Measurements from ENCODE around the gene FBRSL1. TPM values are rescaled to one million over a fixed set of nuclear protein-coding genes. Genes with fewer than 3 reads are reported as not detected.

FBRSL1 gene
- total and polyA plus RNA-seq, 9 of the 15 experiments (the other 6 are each of a cell fraction or from before 2014, with no cell fraction given): 0.24 to 129 (median 7.3) TPM

DNA sequence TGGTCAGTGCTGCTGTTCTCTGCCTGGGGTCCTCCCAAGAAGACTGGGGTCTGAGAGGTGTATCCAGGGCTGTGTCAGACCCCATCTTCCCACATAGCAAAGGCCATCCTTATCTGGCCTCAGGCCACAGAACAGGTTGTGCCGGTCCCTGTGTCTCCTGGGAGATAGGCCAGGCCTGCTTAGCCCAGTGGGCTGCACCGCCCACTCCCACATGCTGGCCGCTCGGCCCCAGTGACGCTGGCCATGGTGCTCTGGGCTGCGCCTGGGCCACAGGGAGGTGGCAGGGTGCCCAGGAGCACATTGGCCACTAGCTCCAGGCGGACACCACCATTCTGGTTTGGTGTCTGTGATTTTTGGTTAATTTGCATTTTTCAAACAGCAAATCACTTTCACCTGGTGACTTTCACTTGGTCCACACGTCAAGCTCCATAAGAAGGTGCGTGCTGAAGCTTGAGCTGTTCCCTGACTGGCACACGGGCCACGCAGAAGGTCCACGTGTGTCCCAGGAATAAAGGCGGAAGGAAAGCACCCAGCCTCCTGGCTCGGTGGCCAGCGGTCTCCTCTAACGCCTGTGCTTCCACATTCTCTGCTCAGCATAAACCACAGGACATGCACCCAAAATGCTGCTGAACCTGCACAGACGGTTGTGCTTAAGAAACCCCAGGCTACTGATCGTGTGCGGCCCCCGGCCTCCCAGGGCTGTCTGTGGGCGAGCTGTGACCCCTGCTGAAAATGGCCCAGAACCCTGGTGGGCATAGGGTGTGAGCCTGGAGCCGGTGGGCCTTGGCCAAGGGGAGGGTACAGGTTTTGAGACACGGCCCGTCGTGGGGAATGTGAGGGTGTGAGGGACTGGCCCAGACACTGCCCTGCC is 4.6 kb downstream of the FBRSL1 start (continued):
- TF ChIP-seq, protein P1, sequence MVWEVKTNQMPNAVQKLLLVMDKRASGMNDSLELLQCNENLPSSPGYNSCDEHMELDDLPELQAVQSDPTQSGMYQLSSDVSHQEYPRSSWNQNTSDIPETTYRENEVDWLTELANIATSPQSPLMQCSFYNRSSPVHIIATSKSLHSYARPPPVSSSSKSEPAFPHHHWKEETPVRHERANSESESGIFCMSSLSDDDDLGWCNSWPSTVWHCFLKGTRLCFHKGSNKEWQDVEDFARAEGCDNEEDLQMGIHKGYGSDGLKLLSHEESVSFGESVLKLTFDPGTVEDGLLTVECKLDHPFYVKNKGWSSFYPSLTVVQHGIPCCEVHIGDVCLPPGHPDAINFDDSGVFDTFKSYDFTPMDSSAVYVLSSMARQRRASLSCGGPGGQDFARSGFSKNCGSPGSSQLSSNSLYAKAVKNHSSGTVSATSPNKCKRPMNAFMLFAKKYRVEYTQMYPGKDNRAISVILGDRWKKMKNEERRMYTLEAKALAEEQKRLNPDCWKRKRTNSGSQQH (CRISPR knock-in tag; IDR thresholded peaks at IDR 0.05): no peak
- TF ChIP-seq SRSF1 (IDR thresholded peaks at IDR 0.05; ENCODE audit: low read depth, low read length): no peak
- peak; percentile 82; the same call in 1 of the 2 replicates for TF ChIP-seq NCOR1 (IDR thresholded peaks at IDR 0.05)
- no peak for TF ChIP-seq SAFB (IDR thresholded peaks at IDR 0.05; ENCODE audit: borderline replicate concordance, low read depth, low read length)
- TF ChIP-seq KLF10 (CRISPR knock-in tag; IDR thresholded peaks at IDR 0.05): no peak
- no peak for TF ChIP-seq HNRNPK (IDR thresholded peaks at IDR 0.05; ENCODE audit: low read depth, low read length, poor library complexity, severe bottlenecking)
- peak; percentile 87 for TF ChIP-seq EGR1 (conservative IDR thresholded peaks at IDR 0.05)
- no peak for TF ChIP-seq FOXA1 (IDR thresholded peaks at IDR 0.05; ENCODE audit: borderline replicate concordance)
- no peak for TF ChIP-seq SNIP1 (IDR thresholded peaks at IDR 0.05; ENCODE audit: low read depth)
- TF ChIP-seq ZZZ3 (IDR thresholded peaks at IDR 0.05): no peak
- TF ChIP-seq, protein P2, sequence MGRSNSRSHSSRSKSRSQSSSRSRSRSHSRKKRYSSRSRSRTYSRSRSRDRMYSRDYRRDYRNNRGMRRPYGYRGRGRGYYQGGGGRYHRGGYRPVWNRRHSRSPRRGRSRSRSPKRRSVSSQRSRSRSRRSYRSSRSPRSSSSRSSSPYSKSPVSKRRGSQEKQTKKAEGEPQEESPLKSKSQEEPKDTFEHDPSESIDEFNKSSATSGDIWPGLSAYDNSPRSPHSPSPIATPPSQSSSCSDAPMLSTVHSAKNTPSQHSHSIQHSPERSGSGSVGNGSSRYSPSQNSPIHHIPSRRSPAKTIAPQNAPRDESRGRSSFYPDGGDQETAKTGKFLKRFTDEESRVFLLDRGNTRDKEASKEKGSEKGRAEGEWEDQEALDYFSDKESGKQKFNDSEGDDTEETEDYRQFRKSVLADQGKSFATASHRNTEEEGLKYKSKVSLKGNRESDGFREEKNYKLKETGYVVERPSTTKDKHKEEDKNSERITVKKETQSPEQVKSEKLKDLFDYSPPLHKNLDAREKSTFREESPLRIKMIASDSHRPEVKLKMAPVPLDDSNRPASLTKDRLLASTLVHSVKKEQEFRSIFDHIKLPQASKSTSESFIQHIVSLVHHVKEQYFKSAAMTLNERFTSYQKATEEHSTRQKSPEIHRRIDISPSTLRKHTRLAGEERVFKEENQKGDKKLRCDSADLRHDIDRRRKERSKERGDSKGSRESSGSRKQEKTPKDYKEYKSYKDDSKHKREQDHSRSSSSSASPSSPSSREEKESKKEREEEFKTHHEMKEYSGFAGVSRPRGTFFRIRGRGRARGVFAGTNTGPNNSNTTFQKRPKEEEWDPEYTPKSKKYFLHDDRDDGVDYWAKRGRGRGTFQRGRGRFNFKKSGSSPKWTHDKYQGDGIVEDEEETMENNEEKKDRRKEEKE (IDR thresholded peaks at IDR 0.05; ENCODE audit: borderline replicate concordance in 1 of 2, control insufficient read depth in 1 of 2, low read depth in 2 of 2, low read length in 1 of 2): no peak
- TF ChIP-seq, protein P3, sequence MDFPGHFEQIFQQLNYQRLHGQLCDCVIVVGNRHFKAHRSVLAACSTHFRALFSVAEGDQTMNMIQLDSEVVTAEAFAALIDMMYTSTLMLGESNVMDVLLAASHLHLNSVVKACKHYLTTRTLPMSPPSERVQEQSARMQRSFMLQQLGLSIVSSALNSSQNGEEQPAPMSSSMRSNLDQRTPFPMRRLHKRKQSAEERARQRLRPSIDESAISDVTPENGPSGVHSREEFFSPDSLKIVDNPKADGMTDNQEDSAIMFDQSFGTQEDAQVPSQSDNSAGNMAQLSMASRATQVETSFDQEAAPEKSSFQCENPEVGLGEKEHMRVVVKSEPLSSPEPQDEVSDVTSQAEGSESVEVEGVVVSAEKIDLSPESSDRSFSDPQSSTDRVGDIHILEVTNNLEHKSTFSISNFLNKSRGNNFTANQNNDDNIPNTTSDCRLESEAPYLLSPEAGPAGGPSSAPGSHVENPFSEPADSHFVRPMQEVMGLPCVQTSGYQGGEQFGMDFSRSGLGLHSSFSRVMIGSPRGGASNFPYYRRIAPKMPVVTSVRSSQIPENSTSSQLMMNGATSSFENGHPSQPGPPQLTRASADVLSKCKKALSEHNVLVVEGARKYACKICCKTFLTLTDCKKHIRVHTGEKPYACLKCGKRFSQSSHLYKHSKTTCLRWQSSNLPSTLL (IDR thresholded peaks at IDR 0.05): no peak
- TF ChIP-seq SOX6 (IDR thresholded peaks at IDR 0.05): peak; percentile 51; the same call in 1 of the 2 replicates
- peak; percentile 92 for TF ChIP-seq ARID1B (IDR thresholded peaks at IDR 0.05)
- TF ChIP-seq HDAC1 (IDR thresholded peaks at IDR 0.05): peak in 1 of 2 experiments; percentile 78; a peak in 1 of 4 replicates
- no peak for TF ChIP-seq MYNN (IDR thresholded peaks at IDR 0.05)
- TF ChIP-seq MYNN (CRISPR knock-in tag; IDR thresholded peaks at IDR 0.05): no peak
- TF ChIP-seq SIRT6 (IDR thresholded peaks at IDR 0.05; ENCODE audit: low read depth, low read length): no peak
- TF ChIP-seq, protein P4, sequence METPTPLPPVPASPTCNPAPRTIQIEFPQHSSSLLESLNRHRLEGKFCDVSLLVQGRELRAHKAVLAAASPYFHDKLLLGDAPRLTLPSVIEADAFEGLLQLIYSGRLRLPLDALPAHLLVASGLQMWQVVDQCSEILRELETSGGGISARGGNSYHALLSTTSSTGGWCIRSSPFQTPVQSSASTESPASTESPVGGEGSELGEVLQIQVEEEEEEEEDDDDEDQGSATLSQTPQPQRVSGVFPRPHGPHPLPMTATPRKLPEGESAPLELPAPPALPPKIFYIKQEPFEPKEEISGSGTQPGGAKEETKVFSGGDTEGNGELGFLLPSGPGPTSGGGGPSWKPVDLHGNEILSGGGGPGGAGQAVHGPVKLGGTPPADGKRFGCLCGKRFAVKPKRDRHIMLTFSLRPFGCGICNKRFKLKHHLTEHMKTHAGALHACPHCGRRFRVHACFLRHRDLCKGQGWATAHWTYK (CRISPR knock-in tag; IDR thresholded peaks at IDR 0.05): peak; percentile 61; the same call in 1 of the 2 replicates
- no peak for TF ChIP-seq TRIM28 (IDR thresholded peaks at IDR 0.05)
